ENCODE data around the gene MAGEL2. TPM values are rescaled to one million over a fixed set of nuclear protein-coding genes. Genes with fewer than 3 reads are reported as not detected.

Gene MAGEL2
- total and polyA plus RNA-seq, 4 donors, result under 0.01 to 0.09 (median 0.02) TPM; not detected in 1

DNA sequence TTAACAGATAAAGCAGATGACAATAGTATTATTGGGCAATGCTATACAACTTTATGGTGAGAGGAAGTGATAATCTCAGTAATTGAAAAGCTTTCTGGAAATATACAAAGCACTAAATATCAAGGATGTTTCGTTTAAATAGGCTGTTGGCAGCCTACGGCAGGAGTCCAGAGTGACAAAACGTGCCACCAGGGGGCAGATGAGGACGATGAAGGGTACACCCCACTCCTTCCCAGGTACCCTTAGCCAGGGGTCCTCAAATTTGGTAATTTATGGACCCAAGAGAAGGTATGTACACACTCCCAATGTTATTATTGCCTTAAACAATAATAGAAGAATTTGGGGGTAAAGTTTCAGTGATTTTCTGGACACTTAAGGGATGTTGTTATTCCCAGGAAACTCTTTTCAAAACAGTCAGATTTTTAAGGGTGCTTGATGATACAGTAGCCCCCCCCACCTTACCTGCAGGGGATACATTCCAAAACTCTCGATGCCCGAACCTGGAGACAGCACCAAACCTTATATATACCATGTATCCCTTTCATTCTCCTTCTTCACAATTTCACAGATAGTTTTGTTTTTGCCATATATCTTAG is 1.4 kb upstream of the MAGEL2 start:
- H3K9me3 ChIP-seq (ENCODE audit: control insufficient read depth in 4 of 4, low read length in 3 of 4), result no peaks in the 10 kb centered on the region
- no peak overlapping the region for H3K4me3 ChIP-seq (ENCODE audit: low read depth in 1 of 3, low read length in 3 of 3)
- no peaks in the 10 kb centered on the region for H3K4me1 ChIP-seq (ENCODE audit: control insufficient read depth in 4 of 4, insufficient read depth in 4 of 4, low read length in 3 of 4)
- H3K36me3 ChIP-seq (ENCODE audit: control insufficient read depth in 4 of 4, insufficient read depth in 3 of 4, low read depth in 1 of 4, low read length in 3 of 4), result no peaks in the 10 kb centered on the region
- no peak overlapping the region for H3K9ac ChIP-seq (ENCODE audit: low read depth in 1 of 2, low read length in 2 of 2)
- no peak overlapping the region for H3K27ac ChIP-seq (ENCODE audit: low read depth in 1 of 2, low read length in 2 of 2)
- no peak for DNase-seq (ENCODE audit: low spot score)
- 18% methylated on average over 6 of the region's 6 CpGs for WGBS
- TF ChIP-seq RXRA (IDR thresholded peaks at IDR 0.05) (no peak), FOXA1 (IDR thresholded peaks at IDR 0.05) (no peak), FOXA2 (IDR thresholded peaks at IDR 0.05) (no peak), RAD21 (IDR thresholded peaks at IDR 0.05) (peak; percentile 25 to 49), SP1 (IDR thresholded peaks at IDR 0.05) (no peak), YY1 (IDR thresholded peaks at IDR 0.05) (no peak), TAF1 (conservative IDR thresholded peaks at IDR 0.05) (no peak), HNF4A (conservative IDR thresholded peaks at IDR 0.05) (no peak), GABPA (IDR thresholded peaks at IDR 0.05 in 1 of 2, conservative IDR thresholded peaks at IDR 0.05 in 1 of 2) (no peak)
- TF ChIP-seq, protein P1, sequence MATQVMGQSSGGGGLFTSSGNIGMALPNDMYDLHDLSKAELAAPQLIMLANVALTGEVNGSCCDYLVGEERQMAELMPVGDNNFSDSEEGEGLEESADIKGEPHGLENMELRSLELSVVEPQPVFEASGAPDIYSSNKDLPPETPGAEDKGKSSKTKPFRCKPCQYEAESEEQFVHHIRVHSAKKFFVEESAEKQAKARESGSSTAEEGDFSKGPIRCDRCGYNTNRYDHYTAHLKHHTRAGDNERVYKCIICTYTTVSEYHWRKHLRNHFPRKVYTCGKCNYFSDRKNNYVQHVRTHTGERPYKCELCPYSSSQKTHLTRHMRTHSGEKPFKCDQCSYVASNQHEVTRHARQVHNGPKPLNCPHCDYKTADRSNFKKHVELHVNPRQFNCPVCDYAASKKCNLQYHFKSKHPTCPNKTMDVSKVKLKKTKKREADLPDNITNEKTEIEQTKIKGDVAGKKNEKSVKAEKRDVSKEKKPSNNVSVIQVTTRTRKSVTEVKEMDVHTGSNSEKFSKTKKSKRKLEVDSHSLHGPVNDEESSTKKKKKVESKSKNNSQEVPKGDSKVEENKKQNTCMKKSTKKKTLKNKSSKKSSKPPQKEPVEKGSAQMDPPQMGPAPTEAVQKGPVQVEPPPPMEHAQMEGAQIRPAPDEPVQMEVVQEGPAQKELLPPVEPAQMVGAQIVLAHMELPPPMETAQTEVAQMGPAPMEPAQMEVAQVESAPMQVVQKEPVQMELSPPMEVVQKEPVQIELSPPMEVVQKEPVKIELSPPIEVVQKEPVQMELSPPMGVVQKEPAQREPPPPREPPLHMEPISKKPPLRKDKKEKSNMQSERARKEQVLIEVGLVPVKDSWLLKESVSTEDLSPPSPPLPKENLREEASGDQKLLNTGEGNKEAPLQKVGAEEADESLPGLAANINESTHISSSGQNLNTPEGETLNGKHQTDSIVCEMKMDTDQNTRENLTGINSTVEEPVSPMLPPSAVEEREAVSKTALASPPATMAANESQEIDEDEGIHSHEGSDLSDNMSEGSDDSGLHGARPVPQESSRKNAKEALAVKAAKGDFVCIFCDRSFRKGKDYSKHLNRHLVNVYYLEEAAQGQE (IDR thresholded peaks at IDR 0.05), result no peak
- TF ChIP-seq, protein P2, sequence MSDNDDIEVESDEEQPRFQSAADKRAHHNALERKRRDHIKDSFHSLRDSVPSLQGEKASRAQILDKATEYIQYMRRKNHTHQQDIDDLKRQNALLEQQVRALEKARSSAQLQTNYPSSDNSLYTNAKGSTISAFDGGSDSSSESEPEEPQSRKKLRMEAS (IDR thresholded peaks at IDR 0.05), result no peak
- TF ChIP-seq, protein P3, sequence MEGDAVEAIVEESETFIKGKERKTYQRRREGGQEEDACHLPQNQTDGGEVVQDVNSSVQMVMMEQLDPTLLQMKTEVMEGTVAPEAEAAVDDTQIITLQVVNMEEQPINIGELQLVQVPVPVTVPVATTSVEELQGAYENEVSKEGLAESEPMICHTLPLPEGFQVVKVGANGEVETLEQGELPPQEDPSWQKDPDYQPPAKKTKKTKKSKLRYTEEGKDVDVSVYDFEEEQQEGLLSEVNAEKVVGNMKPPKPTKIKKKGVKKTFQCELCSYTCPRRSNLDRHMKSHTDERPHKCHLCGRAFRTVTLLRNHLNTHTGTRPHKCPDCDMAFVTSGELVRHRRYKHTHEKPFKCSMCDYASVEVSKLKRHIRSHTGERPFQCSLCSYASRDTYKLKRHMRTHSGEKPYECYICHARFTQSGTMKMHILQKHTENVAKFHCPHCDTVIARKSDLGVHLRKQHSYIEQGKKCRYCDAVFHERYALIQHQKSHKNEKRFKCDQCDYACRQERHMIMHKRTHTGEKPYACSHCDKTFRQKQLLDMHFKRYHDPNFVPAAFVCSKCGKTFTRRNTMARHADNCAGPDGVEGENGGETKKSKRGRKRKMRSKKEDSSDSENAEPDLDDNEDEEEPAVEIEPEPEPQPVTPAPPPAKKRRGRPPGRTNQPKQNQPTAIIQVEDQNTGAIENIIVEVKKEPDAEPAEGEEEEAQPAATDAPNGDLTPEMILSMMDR (IDR thresholded peaks at IDR 0.05; ENCODE audit: low read depth, low read length, missing input control), result peak; percentile 40
- peaks cover 0 to 2% (median 0%) of the 10 kb centered on the region in 4 donors for H3K27me3 ChIP-seq (ENCODE audit: control insufficient read depth in 4 of 4, insufficient read depth in 4 of 4, low read length in 3 of 4)

DNA sequence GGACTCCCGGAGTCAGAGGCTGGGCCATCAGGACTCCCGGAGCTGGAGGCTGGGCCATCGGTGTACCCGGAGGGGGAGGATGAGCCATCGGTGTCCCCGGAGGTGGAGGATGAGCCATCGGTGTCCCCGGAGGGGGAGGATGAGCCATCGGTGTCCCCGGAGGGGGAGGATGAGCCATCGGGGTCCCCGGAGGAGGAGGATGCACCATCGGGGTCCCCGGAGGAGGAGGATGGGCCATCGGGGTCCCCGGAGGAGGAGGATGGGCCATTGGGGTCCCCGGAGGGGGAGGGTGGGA is 719 bp downstream of the MAGEL2 start:
- WGBS, result 82% methylated on average over 17 of the region's 17 CpGs
- Histone ChIP-seq H3K27ac (ENCODE audit: low read depth in 1 of 2, low read length in 2 of 2) (no peak overlapping the region), H3K9ac (ENCODE audit: low read depth in 1 of 2, low read length in 2 of 2) (no peak overlapping the region), H3K4me3 (ENCODE audit: low read depth in 1 of 3, low read length in 3 of 3) (no peak overlapping the region), H3K27me3 (ENCODE audit: control insufficient read depth in 4 of 4, insufficient read depth in 4 of 4, low read length in 3 of 4) (peaks cover 0 to 1% (median 0%) of the 10 kb centered on the region in 4 donors), H3K4me1 (ENCODE audit: control insufficient read depth in 4 of 4, insufficient read depth in 4 of 4, low read length in 3 of 4) (no peaks in the 10 kb centered on the region), H3K36me3 (ENCODE audit: control insufficient read depth in 4 of 4, insufficient read depth in 3 of 4, low read depth in 1 of 4, low read length in 3 of 4) (no peaks in the 10 kb centered on the region), H3K9me3 (ENCODE audit: control insufficient read depth in 4 of 4, low read length in 3 of 4) (no peaks in the 10 kb centered on the region)
- TF ChIP-seq YY1 (IDR thresholded peaks at IDR 0.05) (no peak), GABPA (IDR thresholded peaks at IDR 0.05 in 1 of 2, conservative IDR thresholded peaks at IDR 0.05 in 1 of 2) (no peak), FOXA2 (IDR thresholded peaks at IDR 0.05) (no peak)
- TF ChIP-seq, protein P3 (IDR thresholded peaks at IDR 0.05; ENCODE audit: low read depth, low read length, missing input control), result no peak
- TF ChIP-seq, protein P4, sequence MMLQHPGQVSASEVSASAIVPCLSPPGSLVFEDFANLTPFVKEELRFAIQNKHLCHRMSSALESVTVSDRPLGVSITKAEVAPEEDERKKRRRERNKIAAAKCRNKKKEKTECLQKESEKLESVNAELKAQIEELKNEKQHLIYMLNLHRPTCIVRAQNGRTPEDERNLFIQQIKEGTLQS (IDR thresholded peaks at IDR 0.05), result no peak
- TF ChIP-seq, protein P1 (IDR thresholded peaks at IDR 0.05), result no peak
- DNase-seq (ENCODE audit: low spot score), result no peak

Data from liver (tissue), 9 donors.